HG02678 (cell line): Measurements from ENCODE around the gene NEURL3.
"Not testable (repeated sequence)": the region's sequence is repeated elsewhere in the genome, so short reads cannot be mapped to it uniquely, and the experiment has no call there.

ENCODE experiments used
- ATAC-seq: cut with Tn5 transposase; IDR thresholded peaks from one replicate; pipeline ENCODE4 v1.9.1; 2021; ENCODE audit warnings: mild to moderate bottlenecking, moderate library complexity; ENCODE audit not compliant: unreplicated experiment

NEURL3 gene

GRCh38 chr2:96508521-96509113 is 3.5 kb upstream of the NEURL3 start:
- no peak for ATAC-seq

DNA sequence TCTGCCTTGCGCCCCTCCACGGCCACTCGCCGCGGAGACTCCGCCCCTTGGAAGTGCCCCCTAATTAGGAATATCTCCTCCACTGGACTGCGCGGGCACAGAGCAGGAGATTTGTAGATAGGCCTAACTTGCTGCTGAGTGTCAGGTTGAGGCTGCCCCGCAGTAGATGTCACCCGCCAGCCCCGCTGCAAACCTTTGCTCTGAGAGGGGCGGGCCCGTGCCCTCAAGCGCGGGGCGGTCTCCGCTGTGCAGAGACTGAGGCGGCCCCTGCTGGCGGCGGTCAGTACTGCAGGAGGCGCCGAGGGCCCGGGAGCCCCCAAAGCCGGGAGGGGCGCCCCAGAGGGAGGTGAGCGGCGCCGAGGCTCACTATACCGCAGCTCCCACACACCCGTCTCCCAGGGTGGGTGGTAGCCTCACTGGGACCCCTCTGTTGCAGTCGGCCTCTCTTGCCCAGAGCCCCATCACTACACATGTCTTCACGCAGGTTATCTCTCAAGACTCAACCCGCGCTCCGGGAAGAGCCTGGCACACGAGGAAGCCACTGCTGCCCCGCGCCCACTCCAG is 2.9 kb upstream of the NEURL3 start:
- peak; percentile 55 for ATAC-seq

GRCh38 chr2:96506907-96507240 is 1.7 kb upstream of the NEURL3 start:
- ATAC-seq: no peak

DNA sequence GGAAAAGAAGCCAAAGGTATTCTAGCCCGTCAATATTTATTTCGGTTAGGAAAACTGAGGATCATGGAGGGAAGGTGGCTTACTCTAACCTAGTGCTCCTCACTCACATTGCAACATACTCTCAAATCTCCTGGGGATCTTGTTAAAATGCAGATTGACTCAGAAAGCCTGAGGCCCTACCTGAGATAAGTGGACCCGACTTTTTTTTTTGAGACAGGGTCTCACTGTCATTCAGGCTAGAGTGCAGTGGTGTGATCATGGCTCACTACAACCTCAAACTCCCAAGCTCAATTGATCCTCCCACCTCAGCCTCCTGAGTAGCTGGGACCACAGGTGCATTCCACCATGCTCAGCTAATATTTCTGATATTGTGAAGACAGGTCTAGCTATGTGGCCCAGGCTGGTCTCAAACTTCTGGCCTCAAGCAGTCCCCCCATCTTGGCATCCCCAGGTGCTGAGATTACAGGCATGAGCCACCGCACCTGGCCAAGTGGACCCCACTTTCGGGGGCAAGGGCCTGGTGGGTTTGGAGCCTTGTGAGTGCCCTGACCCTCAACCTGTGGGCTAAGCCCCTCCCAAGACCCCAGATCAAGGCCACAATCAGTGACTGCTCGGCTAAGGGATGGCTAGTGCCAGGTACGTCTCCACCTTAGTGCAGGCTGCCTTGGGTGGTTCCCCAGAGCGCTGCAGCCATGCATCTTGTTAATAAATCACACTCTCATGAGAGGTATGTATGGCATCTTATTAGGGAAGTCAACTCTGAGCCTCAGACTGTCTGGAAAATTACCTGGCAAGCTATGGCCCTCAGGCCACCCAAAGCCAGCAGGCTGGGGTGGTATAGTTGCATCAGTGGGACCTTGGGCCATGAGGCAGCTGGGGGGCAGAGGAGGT is 1.1 kb upstream of the NEURL3 start:
- no peak for ATAC-seq

DNA sequence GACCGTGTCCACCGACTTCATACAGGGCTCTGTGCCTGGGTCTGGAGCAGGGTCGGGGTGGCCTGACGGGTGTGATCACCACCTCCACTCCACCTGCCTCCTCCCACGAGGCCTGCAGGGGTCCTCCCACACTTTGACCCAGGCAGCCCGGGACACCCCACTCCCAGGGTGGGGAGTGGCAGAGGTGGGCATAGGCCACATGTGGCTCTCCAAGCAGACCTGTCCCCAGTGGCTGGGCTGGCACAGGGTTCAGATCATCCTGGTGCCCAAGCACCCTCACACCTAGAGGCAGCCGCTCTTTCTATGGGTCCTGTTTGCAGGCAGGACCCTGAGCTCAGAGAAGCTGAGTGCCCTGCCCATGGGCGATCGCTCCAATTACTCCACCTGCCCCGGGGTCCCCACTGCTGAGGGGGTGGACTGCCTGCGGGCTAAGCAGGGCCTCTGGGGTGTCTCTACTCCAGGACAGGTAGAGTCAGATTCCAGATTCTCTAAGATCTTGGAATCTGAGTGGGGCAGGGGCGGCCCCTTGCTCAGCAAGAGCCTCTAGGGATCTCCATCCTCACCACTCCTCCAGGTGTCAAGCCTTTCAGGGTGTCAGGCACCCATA is 1.4 kb downstream of the NEURL3 start:
- no peak for ATAC-seq

- no peak for ATAC-seq
Measured at GRCh38 chr2:96502891-96503636, 2.1 kb downstream of the NEURL3 start.

GRCh38 chr2:96501886-96502810 is 3.0 kb downstream of the NEURL3 start:
- no peak for ATAC-seq

DNA sequence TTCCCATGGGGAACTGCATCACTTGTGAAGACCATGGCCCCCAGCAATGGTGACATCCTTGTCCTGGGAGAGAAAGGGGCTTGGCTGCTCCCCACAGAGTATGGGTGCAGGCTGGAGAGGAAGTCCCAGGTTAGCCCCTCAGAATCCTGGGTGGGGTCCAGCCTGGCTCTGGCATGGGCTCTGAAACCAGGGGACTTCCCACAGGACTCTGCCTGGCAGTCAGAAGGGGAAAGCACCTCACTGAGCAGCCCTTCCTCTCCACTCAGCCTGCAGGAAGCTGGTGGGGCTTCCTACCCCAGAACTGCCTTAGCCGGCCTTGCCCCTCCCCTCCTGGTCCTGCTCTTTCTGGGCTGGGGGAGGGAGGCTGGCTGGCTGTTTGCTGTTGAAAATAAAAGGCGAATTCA is 3.7 kb downstream of the NEURL3 start:
- ATAC-seq: peak; percentile 63

DNA sequence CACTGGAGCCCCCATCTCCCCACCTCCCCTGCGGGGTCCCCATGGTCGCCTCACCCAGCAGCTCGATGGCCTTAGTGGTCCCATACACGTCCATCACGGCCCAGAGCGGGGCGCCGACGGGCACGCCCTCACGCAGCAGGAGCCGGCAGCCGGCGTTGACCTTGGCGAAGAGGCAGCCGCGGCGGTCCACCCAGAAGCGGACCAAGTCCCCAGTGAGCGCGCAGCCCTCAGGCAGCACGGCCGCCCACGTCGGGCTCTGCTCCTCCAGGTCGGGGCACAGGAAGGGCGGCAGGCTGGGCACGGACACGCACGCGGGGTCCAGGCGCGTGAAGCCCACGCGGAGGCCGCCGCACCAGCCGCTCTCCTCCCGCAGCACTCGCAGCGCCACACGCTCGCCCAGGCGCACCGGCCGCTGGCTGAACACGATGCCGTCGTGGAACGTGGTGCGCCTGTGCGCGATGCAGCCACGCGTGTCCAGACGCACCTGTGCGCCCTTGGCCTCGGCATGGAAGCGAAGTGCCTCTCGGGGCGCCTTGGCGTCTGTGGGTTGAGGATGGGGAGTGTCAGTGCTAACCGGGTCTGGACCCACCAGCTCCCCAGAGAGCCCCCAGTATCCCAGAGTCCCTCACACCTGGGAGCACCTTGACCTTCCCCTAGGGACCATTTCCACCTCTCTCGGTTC is 4.6 kb downstream of the NEURL3 start:
- no peak for ATAC-seq

DNA sequence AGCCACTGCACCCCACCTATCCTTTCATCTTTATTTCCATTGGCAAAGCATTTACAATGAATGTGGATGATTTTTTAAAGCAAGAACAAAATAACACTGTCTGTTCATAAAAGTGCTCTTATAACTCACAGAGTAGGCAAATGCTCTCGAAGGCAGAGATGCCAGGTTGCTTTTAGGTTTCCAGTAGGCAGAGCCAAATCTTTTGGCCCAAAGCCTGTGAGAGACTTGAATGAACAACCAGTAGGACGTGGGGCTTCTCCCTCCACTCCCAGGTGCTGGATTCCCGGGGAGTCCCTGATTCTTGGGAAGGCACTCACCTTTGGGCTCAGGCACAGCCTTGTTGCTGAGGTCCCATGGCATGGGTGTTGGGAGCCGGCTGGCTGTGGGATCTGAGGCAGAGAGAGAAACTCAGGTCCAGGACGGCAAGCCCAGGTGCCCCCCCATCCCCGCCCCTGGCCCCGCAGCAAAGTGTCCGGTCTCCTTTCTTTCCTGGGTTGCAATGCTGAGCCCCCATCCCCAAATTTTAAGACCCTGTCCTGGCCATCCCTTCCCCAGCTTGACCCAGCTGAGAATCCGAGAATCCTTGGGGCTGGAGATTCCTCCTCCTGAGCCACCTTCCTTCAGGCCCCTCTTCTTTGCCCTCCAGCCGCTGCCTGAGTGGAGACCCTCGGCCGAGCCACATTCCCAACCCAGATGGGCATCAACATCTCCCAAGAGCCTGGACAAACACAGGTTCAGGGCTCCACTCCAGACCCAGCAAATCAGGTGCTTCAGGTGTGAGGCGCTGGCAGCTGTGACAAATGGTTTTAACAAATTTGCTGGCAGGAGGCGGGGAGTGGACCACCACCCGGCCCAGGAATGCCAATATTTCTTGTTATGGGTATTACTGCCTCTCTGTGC is 5.8 kb downstream of the NEURL3 start:
- no peak for ATAC-seq

- ATAC-seq: not testable (repeated sequence)
Measured at GRCh38 chr2:96498611-96499010, 6.5 kb downstream of the NEURL3 start.

- ATAC-seq: no peak
Measured at GRCh38 chr2:96498021-96498431, 7.1 kb downstream of the NEURL3 start.

DNA sequence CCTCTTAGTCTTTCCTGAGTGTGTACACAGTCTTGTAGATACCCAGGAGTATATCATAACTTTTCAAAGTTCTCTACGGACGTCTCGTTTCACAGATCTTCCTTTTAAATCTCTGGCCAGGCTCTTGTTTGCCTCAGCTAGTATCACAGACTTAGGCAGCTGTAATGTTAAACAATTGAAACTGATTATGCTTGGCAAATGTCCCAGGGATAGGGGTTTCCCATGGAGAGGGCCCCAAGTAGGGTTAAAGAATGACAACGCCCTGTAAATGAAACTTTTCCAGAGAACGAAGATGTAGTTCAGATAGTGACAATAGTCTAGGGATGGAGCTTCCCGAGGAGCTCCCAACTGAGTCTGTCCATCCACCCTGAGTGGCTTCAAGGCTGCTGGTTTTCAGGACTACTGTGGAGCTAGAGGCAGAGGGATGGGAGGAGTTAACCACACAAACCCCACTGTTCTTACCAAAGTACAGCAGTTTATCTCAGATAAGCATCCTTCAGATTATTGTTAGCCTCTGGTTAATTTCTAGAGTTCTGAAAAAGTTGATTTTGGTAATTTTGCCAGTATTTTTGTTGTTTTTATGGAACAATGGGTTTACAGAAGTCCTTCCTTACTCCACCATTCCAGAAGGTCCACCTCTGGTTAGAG is 9.1 kb downstream of the NEURL3 start:
- ATAC-seq: no peak

GRCh38 chr2:96494188-96494587 is 11.0 kb downstream of the NEURL3 start:
- ATAC-seq: no peak

DNA sequence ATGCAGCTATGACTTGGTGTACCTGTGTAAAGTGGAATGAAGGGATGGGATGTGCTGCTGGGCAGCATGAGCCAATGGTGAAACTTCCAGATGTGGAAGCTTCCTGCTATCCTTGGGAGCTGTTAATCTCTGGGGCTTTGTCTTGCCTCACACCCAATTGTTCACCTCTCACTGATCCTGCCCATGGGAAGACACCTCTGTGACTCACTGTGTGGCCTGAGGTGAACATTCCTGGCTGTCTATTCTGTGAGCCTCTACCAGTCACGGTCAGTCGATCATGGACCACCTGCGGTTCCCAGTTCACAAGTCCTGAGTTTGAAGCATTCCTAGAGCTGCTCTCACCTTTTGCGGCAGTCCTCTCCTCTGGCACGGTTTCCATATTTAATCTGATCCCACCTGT is 12.1 kb downstream of the NEURL3 start:
- no peak for ATAC-seq

GRCh38 chr2:96491860-96492497 is 13.2 kb downstream of the NEURL3 start:
- no peak for ATAC-seq

GRCh38 chr2:96489663-96490062 is 15.5 kb downstream of the NEURL3 start:
- ATAC-seq: no peak
